ENCODE measurements around the gene NFATC3. TPM values are rescaled to one million over a fixed set of nuclear protein-coding genes. Genes with fewer than 3 reads are reported as not detected.

The NFATC3 gene
- total and polyA plus RNA-seq, 11 donors = 5.9 to 35.1 (median 24.2) TPM

DNA sequence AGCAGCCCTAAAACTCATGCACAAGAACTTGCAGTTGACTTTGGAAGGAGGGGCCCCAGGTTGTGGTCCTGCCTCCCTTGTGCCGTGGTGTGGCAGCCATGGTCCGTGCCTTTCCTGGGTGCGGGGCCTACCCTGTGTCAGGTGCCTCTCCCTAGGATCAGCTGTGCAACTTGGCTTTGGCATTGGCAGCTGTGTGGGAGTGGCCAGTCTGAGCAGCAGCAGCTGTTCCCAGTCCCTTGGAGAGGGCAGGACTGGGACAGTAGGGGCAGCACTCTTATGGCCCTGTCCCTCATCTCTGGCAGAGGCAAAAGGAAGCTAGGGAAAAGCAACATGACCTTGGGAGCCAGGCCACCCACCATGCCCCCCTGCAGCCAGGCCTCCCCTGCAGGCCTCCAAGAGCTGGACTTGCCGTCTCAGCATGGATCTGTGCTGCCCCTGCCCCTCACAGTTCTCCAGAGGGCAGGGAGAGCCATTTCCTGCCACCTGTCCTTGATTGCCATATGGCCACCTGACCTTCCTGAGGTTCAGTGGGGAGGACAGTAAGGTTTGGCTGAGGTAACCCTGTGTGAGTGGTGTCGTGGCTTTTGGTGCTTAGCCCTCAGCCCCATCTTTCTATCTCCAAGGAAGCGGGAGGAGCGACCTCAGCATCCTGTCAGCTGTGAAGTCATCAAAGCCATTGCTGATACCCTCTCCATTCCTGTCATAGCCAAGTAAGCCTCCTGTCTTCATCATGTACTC is 15.5 kb upstream of the NFATC3 start:
- TF ChIP-seq CTCF (IDR thresholded peaks at IDR 0.05) (peak in 2 of 12 donors; percentile 21 to 26), POLR2A (IDR thresholded peaks at IDR 0.05) (no peak)
- 67 to 80% (median 72%) methylated on average over 4 to 7 of the region's 7 CpGs for WGBS, 4 donors
- DNase-seq (peak in 4 of 5 donors; percentile 48 to 78 (median 62)), ATAC-seq (peak; percentile 76 to 90 (median 82))
- Histone ChIP-seq H3K9me3 (no peaks in the 10 kb centered on the region), H3K4me3 (no peak overlapping the region), H3K27ac (peak overlapping the region in 4 of 12 donors; percentile 25 to 69 (median 50)), H3K4me1 (peaks cover 0 to 59% (median 25%) of the 10 kb centered on the region in 12 donors), H3K27me3 (no peaks in the 10 kb centered on the region), H3K36me3 (peaks cover 0 to 58% (median 27%) of the 10 kb centered on the region in 9 donors)
- intact Hi-C loops (cut with DNase I) = loop anchor here in 3 of 10 donors (10.0 kb wide), 3 partner anchors 155 to 545 kb away; partner anchors contain the start of gene RIPOR1 (in 1 of the 3)

GRCh38 chr16:68070249-68070730 is 14.9 kb upstream of the NFATC3 start:
- no peak for TF ChIP-seq POLR2A (IDR thresholded peaks at IDR 0.05)
- TF ChIP-seq CTCF (IDR thresholded peaks at IDR 0.05) = no peak
- Histone ChIP-seq H3K27ac (peak overlapping the region in 3 of 12 donors; percentile 25 to 69 (median 58)), H3K36me3 (peaks cover 0 to 59% (median 27%) of the 10 kb centered on the region in 9 donors), H3K4me3 (no peak overlapping the region), H3K27me3 (no peaks in the 10 kb centered on the region), H3K4me1 (peaks cover 0 to 58% (median 21%) of the 10 kb centered on the region in 12 donors), H3K9me3 (no peaks in the 10 kb centered on the region)
- ATAC-seq (no peak), DNase-seq (peak in 1 of 5 donors; percentile 11)
- intact Hi-C loops (cut with DNase I) = no loop called here
- 55 to 80% (median 70%) methylated on average over 2 of the region's 2 CpGs for WGBS, 4 donors

GRCh38 chr16:68070806-68071517 is 14.2 kb upstream of the NFATC3 start:
- Histone ChIP-seq H3K36me3 (peaks cover 0 to 64% (median 27%) of the 10 kb centered on the region in 9 donors), H3K9me3 (no peaks in the 10 kb centered on the region), H3K4me1 (peaks cover 0 to 58% (median 17%) of the 10 kb centered on the region in 12 donors), H3K4me3 (no peak overlapping the region), H3K27ac (peak overlapping the region in 1 of 12 donors; percentile 69), H3K27me3 (no peaks in the 10 kb centered on the region)
- ATAC-seq (no peak), DNase-seq (no peak)
- TF ChIP-seq POLR2A (IDR thresholded peaks at IDR 0.05) = no peak
- TF ChIP-seq CTCF (IDR thresholded peaks at IDR 0.05) = no peak
- intact Hi-C loops (cut with DNase I) = no loop called here
- WGBS, 4 donors = 88 to 96% (median 91%) methylated on average over 12 to 14 of the region's 14 CpGs

DNA sequence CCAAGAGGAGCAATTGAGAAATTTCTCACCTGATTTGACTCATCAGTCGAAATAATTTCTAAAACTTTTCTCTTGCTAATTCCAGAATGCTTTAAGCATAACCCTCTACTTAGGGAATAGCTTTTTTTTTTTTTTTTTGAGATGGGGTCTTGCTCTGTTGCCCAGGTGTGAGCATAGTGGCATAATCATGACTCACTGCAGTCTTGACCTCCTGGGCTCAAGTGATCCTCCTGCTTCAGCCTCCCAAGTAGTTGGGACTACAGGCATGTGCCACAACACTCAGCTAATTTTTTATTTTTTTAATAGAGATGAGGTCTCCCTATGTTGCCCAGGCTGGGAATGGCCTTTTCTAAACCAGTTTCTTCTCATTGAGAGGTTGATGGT is 13.7 kb upstream of the NFATC3 start:
- Histone ChIP-seq H3K36me3 (peaks cover 0 to 65% (median 27%) of the 10 kb centered on the region in 9 donors), H3K4me1 (peaks cover 0 to 58% (median 16%) of the 10 kb centered on the region in 12 donors), H3K9me3 (no peaks in the 10 kb centered on the region), H3K27me3 (no peaks in the 10 kb centered on the region), H3K27ac (peak overlapping the region in 1 of 12 donors; percentile 69), H3K4me3 (no peak overlapping the region)
- WGBS, 4 donors = 90 to 99% (median 93%) methylated on average over 1 of the region's 1 CpG
- intact Hi-C loops (cut with DNase I) = no loop called here
- DNase-seq (no peak), ATAC-seq (no peak)
- TF ChIP-seq POLR2A (IDR thresholded peaks at IDR 0.05) (no peak), CTCF (IDR thresholded peaks at IDR 0.05) (no peak)

All from heart left ventricle (tissue), 16 donors.